Stimulated activated naive CD4-positive, alpha-beta T cell (primary cell): Measurements from ENCODE around the gene SLC9A7.
A peak's percentile ranks its signal among the peaks of the same experiment; 100 is the strongest.

Experiments used
- DNase-seq, 6 experiments: peaks; one replicate each; lab custom pipeline; 2025; lab: John Stamatoyannopoulos, UW

The SLC9A7 gene

DNA sequence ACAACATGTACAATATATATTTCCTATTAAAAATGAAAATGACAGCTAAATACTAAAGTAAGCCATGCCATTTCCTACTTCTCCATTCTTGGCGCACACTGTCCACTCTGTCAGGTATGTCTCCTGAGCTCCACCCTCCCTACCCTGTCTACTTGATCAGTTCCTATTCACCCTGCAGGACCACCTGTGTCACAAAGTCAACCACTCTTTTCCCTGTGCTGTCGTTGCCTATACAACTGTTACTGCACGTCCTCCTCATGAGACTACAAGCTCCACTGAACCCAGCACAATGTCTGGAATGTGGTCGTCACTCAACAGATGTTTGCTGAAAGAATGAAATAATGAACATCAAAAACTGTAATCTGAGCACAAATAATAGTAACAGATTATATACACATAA is 54.9 kb downstream of the SLC9A7 start:
- no peak for DNase-seq

DNA sequence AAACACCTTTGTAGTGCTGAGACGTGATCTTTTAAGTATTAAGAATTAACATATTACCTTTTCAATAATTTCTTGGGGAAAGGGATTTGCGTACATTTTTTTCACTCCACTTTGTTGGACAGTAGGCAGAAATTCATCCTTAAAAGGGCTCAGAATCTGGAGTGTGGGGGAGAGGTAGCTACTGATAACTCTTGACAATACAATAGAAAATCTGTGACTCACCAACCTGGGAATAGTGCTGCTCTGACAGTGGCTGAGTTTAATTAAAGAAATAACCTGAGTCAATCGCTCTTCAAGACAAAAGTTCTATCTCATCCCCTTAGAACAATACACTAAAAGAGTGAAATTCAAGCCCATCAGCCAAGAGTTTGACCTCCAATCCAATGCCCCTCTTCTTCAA is 60.2 kb downstream of the SLC9A7 start:
- DNase-seq, result no peak

DNA sequence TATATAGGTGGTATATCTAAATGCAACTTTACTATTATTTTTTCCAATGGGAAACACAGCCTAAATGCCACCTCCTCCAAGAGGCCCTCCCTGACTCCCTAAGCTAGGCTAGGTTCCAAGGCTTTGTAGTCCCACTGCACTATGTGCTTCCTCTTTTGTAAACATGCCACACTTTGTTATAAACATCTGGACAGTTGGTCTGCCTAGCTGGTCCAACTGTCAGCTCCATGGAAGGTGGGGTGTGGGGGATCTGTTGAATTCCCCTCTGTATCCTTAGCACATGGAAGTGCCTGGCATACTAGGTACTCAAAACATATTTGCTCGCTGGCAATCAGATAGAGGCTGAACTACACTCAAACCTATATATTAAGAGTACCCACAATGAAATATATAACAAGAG is 63.4 kb downstream of the SLC9A7 start:
- DNase-seq, result no peak

GRCh38 chrX:46694549-46694948 is 64.4 kb downstream of the SLC9A7 start:
- no peak for DNase-seq

DNA sequence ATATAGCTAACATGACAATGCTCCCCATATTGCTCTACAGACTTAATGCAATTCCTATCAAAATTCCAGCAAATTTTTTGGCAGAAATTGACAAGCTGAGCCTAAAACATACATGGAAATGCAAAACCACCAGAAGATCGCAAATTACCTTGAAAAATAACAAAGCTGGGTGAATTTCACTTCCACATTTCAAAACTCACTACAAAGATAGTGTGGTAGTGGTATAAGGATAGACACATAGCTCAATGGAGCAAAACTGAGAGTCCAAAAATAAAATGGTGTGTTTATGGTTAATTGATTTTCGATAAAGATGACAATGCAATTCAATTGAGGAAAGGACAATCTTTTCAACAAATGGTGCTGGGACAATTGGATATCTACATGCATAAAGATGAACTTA is 65.8 kb downstream of the SLC9A7 start:
- DNase-seq, result no peak

GRCh38 chrX:46690818-46691217 is 68.1 kb downstream of the SLC9A7 start:
- no peak for DNase-seq

GRCh38 chrX:46687619-46688018 is 71.3 kb downstream of the SLC9A7 start:
- no peak for DNase-seq

GRCh38 chrX:46686003-46686645 is 72.8 kb downstream of the SLC9A7 start:
- DNase-seq, result peak in 3 of 6 experiments; percentile 0 to 47 (median 26)

DNA sequence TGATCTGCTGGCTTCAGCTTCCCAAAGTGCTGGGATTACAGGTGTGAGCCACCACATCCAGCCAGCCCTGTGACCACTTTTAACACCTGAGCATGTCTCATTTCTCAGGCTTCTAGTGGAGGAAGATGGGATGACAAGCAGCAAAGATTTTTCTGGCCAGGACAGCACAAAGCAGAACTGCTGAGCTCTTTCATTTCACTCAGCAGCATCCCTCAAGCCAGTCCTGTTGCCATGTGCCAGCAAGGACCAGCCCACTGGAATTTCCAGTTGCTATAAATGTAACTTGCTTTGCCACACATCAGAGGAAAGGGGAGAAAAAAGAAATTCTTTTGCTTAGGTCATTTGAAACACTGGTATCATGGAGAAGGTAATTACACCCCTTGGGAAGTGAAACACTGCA is 75.9 kb downstream of the SLC9A7 start:
- DNase-seq, result no peak

- DNase-seq, result no peak
Observed at GRCh38 chrX:46681849-46682248, 77.1 kb downstream of the SLC9A7 start.

DNA sequence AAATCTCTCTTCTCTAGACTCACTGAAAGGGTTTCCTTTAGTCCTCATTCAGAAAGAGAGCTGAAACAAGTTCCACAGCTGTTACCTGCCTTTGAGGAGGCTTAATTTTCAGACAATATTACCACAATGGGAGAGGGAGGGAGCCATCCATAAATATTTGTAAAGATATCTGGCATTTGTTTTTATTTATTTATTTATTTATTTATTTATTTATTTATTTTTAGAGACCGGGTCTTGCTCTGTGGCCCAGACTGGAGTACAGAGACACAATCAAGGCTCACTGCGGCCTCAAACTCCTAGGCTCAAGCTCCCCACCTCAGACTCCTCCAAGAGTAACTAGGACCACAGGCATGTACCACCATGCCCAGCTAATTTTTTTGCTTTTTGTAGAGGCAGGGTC is 80.7 kb downstream of the SLC9A7 start:
- DNase-seq, result no peak

DNA sequence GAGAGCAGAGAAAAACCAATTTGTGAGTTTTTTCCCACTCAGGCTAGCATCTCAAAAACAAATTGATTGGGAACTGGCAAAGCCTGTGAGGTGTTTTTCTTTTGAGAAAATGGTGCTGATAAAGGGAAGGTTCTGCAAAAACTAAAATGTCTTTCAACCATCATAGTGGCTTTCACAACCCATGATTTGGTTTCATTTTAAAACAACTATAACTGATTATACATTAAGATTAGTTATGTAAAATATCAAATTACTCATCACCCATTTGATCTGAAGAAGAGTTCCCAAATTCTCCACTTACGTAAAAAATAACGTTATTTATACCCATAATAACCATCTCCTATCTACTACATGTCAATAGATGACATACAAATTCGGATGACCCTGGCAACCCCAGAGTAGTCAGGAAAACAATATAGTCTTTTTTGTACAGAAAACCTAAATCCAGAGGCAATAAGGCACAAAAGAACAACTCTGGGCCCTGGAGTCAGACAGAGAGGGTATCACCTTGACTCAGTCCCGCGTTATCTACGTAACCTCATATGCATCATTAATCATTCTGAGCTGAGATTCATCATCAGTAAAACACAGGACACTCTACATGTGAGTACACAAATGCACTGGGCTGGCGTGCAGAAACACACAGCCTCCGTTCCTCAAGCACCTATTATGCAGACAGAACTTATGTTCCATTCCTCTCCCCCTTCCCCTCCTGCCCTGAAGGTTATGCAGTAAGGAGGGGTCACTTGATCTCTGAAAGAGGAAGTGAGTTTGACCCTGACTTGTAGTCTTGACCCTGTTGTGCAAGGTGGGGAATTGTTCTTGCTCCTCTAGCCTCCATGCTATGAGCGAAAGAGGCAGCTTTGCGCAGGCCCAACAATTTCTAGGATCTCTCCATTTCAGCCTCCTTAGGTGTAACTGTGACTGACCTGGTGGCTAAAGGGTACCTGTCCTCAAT is 82.2 kb downstream of the SLC9A7 start:
- DNase-seq, result no peak

GRCh38 chrX:46673620-46674359 is 85.1 kb downstream of the SLC9A7 start:
- no peak for DNase-seq

DNA sequence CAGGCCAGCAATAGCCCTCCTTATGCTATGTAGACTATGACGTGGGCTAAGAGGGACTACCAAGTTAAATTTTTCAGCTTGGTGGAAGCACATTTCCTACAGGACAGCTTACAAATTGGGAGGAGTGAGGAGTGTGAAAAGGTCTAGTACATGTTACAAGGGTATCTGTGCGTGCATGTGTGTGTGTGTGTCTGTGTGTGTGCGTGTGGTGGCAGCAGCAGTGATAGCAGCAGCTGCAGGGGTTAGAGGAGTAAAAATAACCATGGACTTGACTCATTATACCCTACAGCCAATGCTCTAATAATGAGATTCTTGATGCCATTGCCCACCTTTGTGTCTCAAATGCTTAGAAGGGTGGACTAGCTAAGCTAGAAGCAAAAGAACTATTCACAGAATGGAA is 88.6 kb downstream of the SLC9A7 start:
- DNase-seq, result no peak

- no peak for DNase-seq
Observed at GRCh38 chrX:46666831-46667230, 92.1 kb downstream of the SLC9A7 start.

GRCh38 chrX:46665232-46666152 is 93.4 kb downstream of the SLC9A7 start:
- DNase-seq, result no peak

DNA sequence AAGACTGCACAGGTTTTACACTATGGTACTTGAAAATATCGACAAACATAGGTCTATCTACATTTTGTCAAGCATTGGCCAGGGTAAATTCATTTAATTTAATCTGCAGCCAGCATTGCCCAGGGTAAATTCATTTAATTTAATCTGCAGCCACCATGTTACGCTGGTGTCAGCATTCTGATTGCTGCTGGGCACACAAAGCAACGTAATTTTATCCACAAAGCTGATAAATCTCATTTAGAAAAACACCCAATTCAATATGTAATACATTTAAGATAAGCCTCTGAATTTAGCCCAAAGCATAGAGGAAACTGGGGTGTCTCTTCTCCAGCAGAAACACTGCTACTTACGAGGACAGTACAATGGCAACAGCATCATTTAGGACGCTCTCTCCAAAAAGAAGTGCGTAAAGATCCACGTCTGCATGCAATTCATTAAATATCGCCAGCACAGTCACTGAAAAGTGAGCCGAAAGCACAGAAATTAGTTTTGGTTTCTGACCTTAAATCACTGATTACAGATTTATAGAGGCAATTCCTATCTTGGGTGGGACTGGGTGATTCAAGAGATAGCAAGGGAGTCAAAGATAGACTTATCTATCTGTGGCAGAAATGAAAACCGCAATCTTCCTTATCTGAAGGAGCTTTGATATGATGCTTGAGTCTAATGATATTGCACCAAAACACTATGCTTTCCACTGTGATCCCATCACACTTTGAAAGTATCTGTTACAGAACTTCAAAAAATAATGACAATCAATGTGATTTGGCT is 96.5 kb downstream of the SLC9A7 start:
- no peak for DNase-seq

- DNase-seq, result no peak
Observed at GRCh38 chrX:46653482-46653881, 105.4 kb downstream of the SLC9A7 start.

DNA sequence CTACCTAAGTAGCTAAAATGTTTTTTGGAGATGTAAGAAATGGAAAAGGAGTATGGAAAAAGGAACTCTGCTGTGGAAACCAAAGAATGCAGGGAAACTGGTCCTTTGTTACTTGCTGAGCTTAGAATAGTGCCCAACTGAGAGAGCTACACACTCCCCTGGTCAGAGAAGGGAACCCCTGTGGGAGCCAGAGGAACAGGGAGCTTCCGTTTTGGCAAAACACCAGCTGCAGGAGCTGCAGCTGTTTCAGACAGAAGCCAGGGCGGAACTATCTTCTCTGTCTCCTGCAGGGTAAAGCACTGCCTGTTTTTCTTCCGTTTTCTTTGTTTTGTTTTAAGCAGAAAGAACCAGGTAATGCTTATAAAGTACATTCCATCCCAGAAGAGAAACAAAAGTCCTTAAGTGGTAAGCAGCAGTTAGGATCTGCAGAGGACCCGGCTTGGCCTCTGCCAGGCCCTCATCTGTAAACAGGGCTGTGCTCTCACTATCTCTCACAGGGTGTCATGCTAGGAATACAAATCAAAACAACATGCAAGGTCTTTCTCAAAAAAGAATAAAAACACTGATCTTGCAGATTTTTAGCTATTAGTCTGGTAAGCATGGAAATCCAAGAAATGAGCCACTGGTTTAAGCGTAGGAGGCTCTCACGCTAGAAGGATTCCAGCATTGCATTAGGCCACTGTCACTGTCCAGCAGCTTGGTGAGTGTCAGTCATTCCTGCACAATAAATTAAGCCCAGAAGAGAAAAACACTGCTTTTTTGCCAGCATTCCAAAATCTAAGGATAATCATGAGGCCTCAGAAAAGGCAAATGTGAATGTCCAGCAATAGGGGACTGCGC is 109.3 kb downstream of the SLC9A7 start:
- DNase-seq, result no peak

DNA sequence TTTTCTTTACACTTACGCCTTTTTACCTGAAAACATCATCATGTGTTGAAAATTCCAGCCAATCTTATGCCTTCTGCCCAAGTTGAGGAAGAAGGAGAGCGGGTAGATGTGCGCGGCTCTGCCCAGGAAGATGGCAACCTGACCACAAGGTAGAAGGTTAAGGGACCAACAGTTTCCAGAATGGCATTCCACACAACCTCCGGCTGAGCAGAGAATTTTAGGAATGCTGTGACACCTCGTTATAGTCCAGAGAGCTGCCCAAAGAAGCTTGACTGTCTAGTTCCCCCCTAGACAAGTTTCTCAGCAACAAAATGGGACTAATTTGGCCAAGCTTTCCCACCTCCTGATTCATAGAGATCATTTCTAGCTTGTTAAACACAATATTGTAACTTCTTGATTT is 110.3 kb downstream of the SLC9A7 start:
- no peak for DNase-seq
